HUDEP-2 (cell line): ENCODE measurements around the gene TNFRSF12A.
A peak's percentile ranks its signal among the peaks of the same experiment; 100 is the strongest.

Source experiments
- DNase-seq, 76 experiments: peaks; one replicate each; lab custom pipeline; 2025; ENCODE audit not compliant: unreplicated experiment in 76 of 76; lab: John Stamatoyannopoulos, UW

The TNFRSF12A gene

GRCh38 chr16:3009568-3010390 is 10.4 kb upstream of the TNFRSF12A start:
- no peak for DNase-seq

- DNase-seq, result no peak
These were observed 9.7 kb upstream of the TNFRSF12A start for GRCh38 chr16:3010510-3010909.

GRCh38 chr16:3012246-3012645 is 7.9 kb upstream of the TNFRSF12A start:
- no peak for DNase-seq

DNA sequence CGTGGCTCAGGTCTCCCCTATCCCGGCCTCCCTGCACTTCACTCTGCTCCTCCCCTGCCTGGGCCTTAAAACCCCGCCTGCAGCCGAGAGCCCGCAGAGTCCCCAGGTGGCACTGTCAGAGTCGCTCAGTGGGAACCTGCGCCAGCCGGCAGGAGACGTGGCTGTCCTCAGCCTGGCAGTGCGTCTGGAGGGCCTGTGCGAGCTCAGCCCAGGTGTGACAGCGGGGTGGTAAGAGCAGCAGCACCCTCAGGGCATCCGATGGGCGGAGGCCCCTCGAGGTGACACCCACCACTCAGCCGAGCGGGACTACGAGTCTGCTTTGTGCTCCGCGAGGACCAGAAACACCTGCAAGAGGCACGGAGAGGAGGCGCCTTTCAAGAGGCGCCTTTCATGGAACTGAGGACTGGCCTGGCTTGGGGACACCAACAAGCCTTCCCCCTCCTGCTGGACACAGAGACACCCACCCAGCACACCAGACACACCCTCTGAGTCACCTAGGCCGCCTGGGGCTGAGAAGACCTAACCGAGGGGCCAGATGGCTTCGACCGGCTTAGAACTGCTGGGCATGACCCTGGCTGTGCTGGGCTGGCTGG is 7.2 kb upstream of the TNFRSF12A start, which contains the start of gene CLDN9:
Gene CLDN9 (plus strand): TSS at position 96 of the 593 bp plus-strand sequence. CDS start 440 bp downstream, at position 536.
- no peak for DNase-seq

GRCh38 chr16:3013491-3013951 is 6.6 kb upstream of the TNFRSF12A start:
- no peak for DNase-seq

DNA sequence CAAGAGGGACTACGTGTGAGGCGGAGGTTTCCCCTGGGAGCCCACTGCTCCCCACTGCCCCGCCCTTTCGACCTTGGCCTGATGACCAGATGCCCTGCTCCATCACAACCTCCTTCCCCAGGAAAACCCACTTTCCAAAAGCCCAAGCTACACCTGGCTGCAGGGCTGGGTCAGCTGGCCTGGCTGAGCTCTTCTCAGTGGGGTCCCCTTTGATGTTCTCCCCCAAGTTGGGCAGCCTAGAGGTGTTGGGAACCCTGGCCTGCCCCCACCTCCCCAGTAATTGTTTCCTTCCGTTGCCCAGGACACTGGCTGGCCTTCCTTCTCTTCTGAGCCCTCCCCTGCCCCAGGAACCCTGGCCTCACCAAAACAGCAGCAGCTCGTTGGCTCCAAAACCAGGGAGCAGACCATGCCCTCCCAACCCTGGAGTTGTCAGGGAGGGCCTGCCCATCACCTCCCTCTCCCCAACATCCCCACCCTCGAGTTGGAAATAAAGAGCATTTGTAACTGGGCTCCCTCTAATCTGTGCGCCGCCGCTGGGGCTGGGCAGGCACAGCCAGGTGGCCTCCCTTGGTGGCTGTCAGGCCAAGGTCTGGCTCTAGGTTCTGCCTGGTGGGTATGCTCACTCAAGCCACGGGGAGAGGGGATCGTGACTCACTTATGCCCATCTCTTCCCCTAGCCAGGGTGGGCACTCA is 6.0 kb upstream of the TNFRSF12A start:
- DNase-seq, result no peak

DNA sequence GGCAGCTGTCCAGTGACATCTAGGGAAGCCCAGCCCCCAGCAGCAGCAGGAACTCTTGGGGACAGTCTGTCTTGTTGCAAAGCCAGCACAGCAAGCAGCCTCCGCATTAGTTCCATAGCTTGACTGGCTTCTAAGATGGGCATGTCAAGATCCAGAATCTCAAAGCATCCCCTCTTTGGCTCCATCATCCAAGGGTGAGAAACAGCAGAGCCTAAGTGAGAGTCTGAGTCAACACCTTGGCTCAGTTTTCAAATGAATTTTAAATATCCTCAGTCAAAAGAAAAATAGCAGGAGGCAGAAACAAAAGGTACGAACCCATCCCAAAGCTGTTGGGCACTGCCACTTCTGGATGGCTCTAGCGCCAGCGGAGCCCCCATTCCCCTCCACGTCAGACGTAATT is 5.2 kb upstream of the TNFRSF12A start:
- DNase-seq, result no peak

DNA sequence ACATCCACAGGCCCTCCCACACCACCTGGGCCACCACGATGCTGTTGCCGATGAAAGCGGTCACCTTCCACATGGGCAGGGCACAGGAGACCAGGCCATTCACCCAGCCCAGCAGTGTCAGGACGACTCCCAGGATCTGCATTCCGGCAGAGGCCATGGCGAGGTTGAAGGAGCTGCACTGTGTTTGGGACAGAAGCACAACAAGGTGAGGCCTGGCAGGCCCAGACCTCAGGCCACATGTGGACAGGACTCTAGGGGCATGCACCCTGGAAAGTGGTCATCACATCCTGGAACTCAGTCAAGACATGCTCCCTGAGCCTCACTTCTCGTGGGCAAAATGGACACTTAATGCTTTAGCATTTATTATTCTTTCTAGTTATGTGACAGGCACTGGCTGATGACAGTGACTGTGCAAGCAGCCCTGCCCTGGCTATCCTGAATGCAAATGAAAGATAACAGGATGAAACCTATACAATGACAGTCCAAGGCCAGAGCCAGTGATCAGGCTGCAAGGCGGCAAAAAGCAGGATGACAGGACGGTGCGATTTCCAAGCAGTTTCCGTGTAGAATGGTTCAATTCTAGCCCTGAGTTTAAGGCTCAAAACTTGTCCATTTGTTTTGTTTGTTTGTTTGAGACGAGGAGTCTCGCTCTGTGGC is 4.2 kb upstream of the TNFRSF12A start:
- peak in 20 of 76 experiments; percentile 12 to 54 (median 30) for DNase-seq

- no peak for DNase-seq
These were observed 2.8 kb upstream of the TNFRSF12A start for GRCh38 chr16:3017344-3017743.

DNA sequence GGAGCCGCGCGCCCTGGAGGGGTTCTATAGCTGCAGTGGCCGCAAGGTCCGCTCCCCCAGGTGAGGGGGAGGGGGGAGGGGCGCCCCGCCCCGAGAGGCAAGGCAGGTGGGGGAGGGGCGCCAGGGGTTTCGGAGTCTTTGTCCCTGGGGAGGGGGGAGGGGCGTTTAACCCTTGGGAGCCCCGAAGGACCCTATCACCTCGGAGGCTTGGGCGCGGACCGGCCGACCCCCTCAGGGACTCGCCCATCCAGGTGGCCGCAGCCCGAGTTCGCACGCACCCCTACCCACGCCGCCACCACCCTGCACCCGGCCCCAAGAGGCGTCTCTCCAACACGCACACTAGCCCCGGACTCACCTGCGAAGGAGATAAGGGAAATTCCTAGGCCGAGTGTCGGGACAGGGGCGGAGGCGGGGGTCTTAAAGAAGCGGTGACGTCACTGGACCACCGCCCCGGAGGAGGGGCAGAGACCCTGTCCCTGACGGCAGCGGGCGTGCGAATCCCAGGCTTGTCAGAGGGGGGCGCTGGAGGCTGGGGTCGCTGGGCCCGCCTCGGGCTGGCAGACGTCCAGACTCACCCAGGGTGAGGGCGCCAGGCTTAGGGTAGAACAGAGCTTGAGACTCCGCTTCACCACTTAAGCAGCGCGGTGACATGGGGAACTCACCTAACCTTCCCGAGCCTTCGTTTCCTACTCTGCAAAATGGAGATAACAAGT is 2.2 kb upstream of the TNFRSF12A start, which contains the start of gene CLDN6:
Gene CLDN6 (minus strand): TSS at position 390 of the 713 bp plus-strand sequence. CDS start 2,162 bp downstream, outside the sequence.
- peak in 18 of 76 experiments; percentile 13 to 43 (median 27) for DNase-seq

DNA sequence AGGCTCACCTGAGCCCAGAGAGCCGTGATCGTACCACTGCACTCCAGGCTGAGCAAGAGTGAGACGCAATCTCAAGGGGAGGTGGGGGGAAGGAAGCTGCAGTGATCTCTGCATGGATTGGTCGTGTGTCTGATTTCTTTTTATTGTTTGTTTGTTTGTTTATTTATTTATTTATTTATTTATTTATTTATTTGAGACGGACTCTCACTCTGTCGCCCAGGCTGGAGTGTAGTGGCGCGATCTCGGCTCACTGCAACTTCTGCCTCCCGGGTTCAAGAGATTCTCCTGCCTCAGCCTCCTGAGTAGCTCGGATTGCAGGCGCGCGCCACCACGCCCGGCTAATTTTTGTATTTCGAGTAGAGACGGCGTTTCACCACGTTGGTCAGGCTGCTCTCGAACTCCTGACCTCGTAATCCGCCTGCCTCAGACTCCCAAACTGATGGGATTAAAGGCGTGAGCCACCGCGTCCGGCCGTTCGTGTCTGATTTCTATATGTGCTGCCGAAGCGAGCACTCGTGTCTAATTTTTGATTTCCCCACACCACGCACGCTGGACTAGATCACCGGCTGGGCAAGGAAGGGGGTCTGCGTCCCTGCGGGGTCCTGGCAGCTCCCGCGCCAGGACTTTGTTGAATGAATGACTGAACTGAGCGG is 448 bp upstream of the TNFRSF12A start:
- DNase-seq, result peak in 1 of 76 experiments; percentile 71

- peak in 64 of 76 experiments; percentile 11 to 80 (median 63) for DNase-seq
These were observed 658 bp downstream of the TNFRSF12A start for GRCh38 chr16:3020604-3021448.

GRCh38 chr16:3021449-3022207 is 1.5 kb downstream of the TNFRSF12A start:
- DNase-seq, result peak in 63 of 76 experiments; percentile 10 to 82 (median 61)

DNA sequence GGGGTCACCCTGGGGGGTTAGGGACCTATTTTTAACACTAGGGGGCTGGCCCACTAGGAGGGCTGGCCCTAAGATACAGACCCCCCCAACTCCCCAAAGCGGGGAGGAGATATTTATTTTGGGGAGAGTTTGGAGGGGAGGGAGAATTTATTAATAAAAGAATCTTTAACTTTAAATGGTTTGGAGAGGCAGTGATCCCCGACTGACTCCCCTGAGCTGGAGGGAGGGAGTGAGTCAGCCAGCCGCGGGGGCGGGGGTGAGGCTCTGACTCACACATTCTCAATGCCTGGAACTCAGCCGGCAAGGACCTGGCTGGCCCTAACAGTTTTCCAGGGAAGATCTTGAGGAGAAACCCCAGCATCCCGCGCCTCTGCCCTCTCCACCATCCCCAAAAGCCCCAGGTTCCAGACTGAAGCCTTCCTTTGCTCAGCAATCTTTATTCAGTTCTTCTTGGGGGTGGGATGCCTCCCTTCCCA is 2.1 kb downstream of the TNFRSF12A start:
- peak in 66 of 76 experiments; percentile 24 to 83 (median 68) for DNase-seq

GRCh38 chr16:3022684-3023414 is 2.7 kb downstream of the TNFRSF12A start:
- peak in 1 of 76 experiments; percentile 36 for DNase-seq

- DNase-seq, result peak in 57 of 76 experiments; percentile 9 to 79 (median 54)
These were observed 3.2 kb downstream of the TNFRSF12A start for GRCh38 chr16:3023415-3023668.
